Right lobe of liver (tissue), 6 donors: ENCODE measurements around the gene BCL2L1. TPM values are rescaled to one million over a fixed set of nuclear protein-coding genes. Genes with fewer than 3 reads are reported as not detected.

Experiments
- ATAC-seq, 4 donors: fragments of 200-7000 bp; cut with Tn5 transposase; one replicate each; pipeline ENCODE4 v1.9.1; 2020; ENCODE audit warnings: mild to moderate bottlenecking in 4 of 4, moderate library complexity in 4 of 4
- DNase-seq, 3 donors: peaks; one replicate each; pipeline ENCODE4 v3.0.0-alpha.2; 2020
- H3K27ac ChIP-seq, 3 donors: fragments of 200-600 bp; one replicate each; pipeline ENCODE4 v1.8.0; 2022
- H3K27me3 ChIP-seq, 2 donors: fragments of 200-600 bp; one replicate each; pipeline ENCODE4 v1.8.0; 2022
- H3K36me3 ChIP-seq, 4 donors: fragments of 200-600 bp; sonication (generic) in 1 of 4; one replicate each; pipeline versions ENCODE4 v1.5.1 to v1.8.0; 2017 to 2022; ENCODE audit warnings: control low read depth in 1 of 4
- H3K4me1 ChIP-seq, 4 donors: fragments of 200-600 bp; sonication (generic) in 1 of 4; one replicate each; pipeline versions ENCODE4 v1.5.1 to v1.8.0; 2017 to 2022; ENCODE audit warnings: control low read depth in 1 of 4
- H3K4me3 ChIP-seq, 3 donors: fragments of 200-600 bp; one replicate each; pipeline ENCODE4 v1.8.0; 2022
- H3K9me3 ChIP-seq, 4 donors: fragments of 200-600 bp; sonication (generic) in 1 of 4; one replicate each; pipeline versions ENCODE4 v1.5.1 to v1.8.0; 2017 to 2022; ENCODE audit warnings: control low read depth in 1 of 4
- POLR2A ChIP-seq: fragments of 450-650 bp; IDR thresholded peaks from one replicate; pipeline ENCODE4 v1.6.1; 2017; ENCODE audit warnings: antibody characterized with exemption, mild to moderate bottlenecking
- WGBS: methylation state at CpG from one replicate; pipeline ENCODE4 v1.1.6; 2018; ENCODE audit warnings: low coverage, low lambda C conversion rate; ENCODE audit not compliant: insufficient coverage; ENCODE audit errors: missing lambda C conversion rate; 5-methylcytosine and 5-hydroxymethylcytosine counted together
- intact Hi-C, 2 donors: fragments of 100-400 bp; cut with DNase I; formaldehyde crosslinking; loops; one replicate each; pipeline versions ENCODE4 v1.11.2 to v1.14.1; 2022
- total RNA-seq, 6 experiments: library from RNA; depleted of rRNA in 2 of 6; stranded (reverse); fragments of >200 nt in 2 of 6; fragmentation: NEBNext Ultra II Directional in 3 of 6; extraction: Animal tissue kit (Norgen Biotek cat#: 25700) in 3 of 6; gene quantifications; one replicate each; pipeline versions ENCODE4 v1.1.0 to v1.2.4, GENCODE V29; 2016 to 2023
- TF ChIP-seq, protein P1 (sequence below), 4 donors: fragments of 200-600 bp in 3 of 4; fragments of 450-650 bp in 1 of 4; IDR thresholded peaks; one replicate each; pipeline versions ENCODE4 v1.5.1 to v1.8.0; 2016 to 2022; ENCODE audit warnings: antibody characterized with exemption in 4 of 4, mild to moderate bottlenecking in 2 of 4
- donor health status: DM: no; HTN: yes; CAD: no.
- donor health status: DM: no; HTN: no; CAD: no.
- donor health status: DM: no; HTN: no; CAD: no.
- donor health status: DM: no; HTN: yes; CAD: no.
- donor health status: DM: no; HTN: yes; CAD: no.

BCL2L1 gene
- total RNA-seq, 6 experiments from 2014 or later, result 30.5 to 96.1 (median 63.4) TPM

DNA sequence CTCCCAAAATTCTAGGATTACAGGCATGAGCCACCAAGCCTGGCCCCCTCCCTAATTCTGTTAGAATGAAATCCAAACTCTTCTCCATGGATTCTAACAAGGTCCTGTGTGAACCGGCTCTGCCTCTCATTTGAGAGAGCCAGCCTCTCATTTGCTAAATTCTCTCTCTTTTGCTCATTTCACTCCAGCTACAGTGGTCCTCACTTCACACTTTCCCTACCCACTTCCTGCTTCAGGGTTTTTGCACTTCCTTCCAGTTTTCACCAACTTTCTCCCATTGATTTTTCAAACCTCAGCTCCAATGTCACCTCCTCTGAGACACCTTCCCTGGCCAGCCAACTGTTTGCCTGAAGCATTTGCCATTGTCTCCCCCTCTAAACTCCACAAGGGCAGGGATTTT, 79.8 kb downstream of the BCL2L1 start:
- 30% methylated on average over 1 of the region's 1 CpG for WGBS

DNA sequence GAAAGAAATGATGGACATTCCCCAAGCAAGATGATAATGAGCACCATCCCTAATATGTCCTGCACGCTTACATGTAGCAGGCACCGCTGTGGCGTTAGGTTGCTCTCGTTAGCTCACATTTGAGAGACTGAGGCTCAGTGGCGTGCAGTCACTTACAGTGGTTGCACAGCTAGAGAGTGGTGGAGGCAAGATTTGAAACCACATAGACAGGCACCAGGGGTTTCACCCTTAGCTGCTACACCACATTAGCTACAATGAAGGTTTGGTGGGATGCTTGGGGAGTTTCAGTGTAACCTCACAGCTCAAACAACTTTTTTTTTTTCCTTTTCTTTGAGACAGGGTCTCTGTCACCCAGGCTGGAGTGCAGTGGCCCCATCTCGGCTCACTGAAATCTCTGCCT, 81.3 kb downstream of the BCL2L1 start:
- H3K36me3 ChIP-seq, result no peaks in the 10 kb centered on the region
- WGBS, result 80% methylated on average over 2 of the region's 6 CpGs
- DNase-seq (no peak), ATAC-seq (no peak)
- TF ChIP-seq, protein P1, sequence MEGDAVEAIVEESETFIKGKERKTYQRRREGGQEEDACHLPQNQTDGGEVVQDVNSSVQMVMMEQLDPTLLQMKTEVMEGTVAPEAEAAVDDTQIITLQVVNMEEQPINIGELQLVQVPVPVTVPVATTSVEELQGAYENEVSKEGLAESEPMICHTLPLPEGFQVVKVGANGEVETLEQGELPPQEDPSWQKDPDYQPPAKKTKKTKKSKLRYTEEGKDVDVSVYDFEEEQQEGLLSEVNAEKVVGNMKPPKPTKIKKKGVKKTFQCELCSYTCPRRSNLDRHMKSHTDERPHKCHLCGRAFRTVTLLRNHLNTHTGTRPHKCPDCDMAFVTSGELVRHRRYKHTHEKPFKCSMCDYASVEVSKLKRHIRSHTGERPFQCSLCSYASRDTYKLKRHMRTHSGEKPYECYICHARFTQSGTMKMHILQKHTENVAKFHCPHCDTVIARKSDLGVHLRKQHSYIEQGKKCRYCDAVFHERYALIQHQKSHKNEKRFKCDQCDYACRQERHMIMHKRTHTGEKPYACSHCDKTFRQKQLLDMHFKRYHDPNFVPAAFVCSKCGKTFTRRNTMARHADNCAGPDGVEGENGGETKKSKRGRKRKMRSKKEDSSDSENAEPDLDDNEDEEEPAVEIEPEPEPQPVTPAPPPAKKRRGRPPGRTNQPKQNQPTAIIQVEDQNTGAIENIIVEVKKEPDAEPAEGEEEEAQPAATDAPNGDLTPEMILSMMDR (IDR thresholded peaks at IDR 0.05), result no peak
- TF ChIP-seq POLR2A, result no peak
- H3K4me3 ChIP-seq, result no peak overlapping the region
- intact Hi-C loops, result no loop called here
- H3K27me3 ChIP-seq, result no peaks in the 10 kb centered on the region
- no peaks in the 10 kb centered on the region for H3K9me3 ChIP-seq
- H3K4me1 ChIP-seq, result no peaks in the 10 kb centered on the region
- H3K27ac ChIP-seq, result no peak overlapping the region

More for the DNA sequence above, 79.8 kb downstream of the BCL2L1 start:
- Histone ChIP-seq H3K27ac (no peak overlapping the region), H3K4me1 (no peaks in the 10 kb centered on the region), H3K9me3 (no peaks in the 10 kb centered on the region), H3K36me3 (no peaks in the 10 kb centered on the region), H3K4me3 (no peak overlapping the region), H3K27me3 (no peaks in the 10 kb centered on the region)
- TF ChIP-seq POLR2A, result no peak
- TF ChIP-seq, protein P1 (IDR thresholded peaks at IDR 0.05), result no peak
- ATAC-seq (no peak), DNase-seq (no peak)
- intact Hi-C loops, result no loop called here

DNA sequence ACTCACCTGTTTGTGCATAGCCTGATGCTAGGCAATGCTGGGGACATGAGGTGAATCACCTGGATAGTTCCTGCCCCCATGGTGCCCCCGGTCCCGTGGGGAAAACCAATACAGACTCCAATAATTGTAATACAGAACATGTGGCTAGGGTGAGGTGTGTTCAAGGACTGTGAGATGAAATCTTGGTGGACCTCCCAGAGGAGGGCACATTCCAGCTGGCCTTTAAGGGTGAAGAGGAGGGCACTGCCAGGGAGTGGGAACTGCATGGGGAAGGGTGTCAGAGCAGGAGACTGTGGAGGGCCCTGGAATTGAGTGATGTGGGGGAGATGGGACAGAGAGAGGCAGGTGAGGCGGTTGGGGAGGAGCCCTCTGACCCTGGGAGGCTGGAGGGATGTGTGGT, 82.4 kb downstream of the BCL2L1 start:
- H3K4me1 ChIP-seq, result no peaks in the 10 kb centered on the region
- 30% methylated on average over 2 of the region's 3 CpGs for WGBS
- no peak for ATAC-seq
- no peak for DNase-seq
- TF ChIP-seq, protein P1 (IDR thresholded peaks at IDR 0.05), result no peak
- TF ChIP-seq POLR2A, result no peak
- intact Hi-C loops, result no loop called here
- no peak overlapping the region for H3K27ac ChIP-seq
- no peak overlapping the region for H3K4me3 ChIP-seq
- no peaks in the 10 kb centered on the region for H3K9me3 ChIP-seq
- H3K36me3 ChIP-seq, result no peaks in the 10 kb centered on the region
- H3K27me3 ChIP-seq, result no peaks in the 10 kb centered on the region

DNA sequence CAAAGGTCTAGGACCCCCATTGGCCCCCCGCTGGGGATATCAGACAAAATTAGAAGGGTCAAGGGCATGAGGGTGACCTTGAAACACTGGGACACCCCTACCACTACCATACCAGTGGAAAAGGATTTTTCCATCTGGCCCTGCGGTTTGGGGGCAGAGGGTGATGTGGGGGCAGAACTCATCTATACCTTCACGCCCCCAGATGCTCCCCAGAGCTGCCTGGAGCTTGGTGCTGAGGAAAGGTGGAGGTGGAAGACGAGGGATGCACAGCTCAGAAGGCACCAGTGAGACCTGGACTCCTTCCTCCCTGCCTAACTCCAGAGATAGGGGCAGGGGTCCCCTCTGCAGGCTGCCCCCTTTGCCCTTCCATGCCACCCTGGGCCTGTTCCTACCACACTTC, 83.9 kb downstream of the BCL2L1 start:
- H3K9me3 ChIP-seq, result no peaks in the 10 kb centered on the region
- H3K27me3 ChIP-seq, result no peaks in the 10 kb centered on the region
- H3K4me1 ChIP-seq, result no peaks in the 10 kb centered on the region
- 50% methylated on average over 2 of the region's 4 CpGs for WGBS
- intact Hi-C loops, result no loop called here
- H3K27ac ChIP-seq, result no peak overlapping the region
- no peak overlapping the region for H3K4me3 ChIP-seq
- no peak for TF ChIP-seq POLR2A
- TF ChIP-seq, protein P1 (IDR thresholded peaks at IDR 0.05), result no peak
- H3K36me3 ChIP-seq, result no peaks in the 10 kb centered on the region
- ATAC-seq (no peak), DNase-seq (no peak)

DNA sequence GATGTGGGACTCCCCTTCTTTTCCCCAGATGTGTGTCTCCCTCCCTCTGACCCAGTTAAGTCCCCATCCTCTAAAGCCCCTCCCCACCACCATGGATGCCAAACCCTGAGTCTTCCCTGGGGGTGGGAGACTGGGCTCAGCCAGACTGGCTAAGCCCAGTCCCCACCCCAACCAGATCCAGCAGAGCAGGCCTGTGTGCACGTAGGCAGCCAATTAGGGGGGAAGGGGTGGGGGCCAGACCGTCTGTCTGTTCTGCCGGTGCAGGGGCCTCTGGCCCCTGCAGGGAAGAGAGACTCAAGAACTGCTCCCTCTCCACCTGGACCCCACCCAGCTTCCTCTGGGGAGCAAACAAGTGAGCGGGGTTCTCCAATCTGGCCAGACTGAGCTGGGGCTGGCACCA, 84.4 kb downstream of the BCL2L1 start:
- no peak overlapping the region for H3K4me3 ChIP-seq
- DNase-seq (no peak), ATAC-seq (no peak)
- no peaks in the 10 kb centered on the region for H3K4me1 ChIP-seq
- no peaks in the 10 kb centered on the region for H3K36me3 ChIP-seq
- TF ChIP-seq, protein P1 (IDR thresholded peaks at IDR 0.05), result no peak
- no peak for TF ChIP-seq POLR2A
- H3K27ac ChIP-seq, result no peak overlapping the region
- no peaks in the 10 kb centered on the region for H3K9me3 ChIP-seq
- WGBS, result 80% methylated on average over 1 of the region's 4 CpGs
- H3K27me3 ChIP-seq, result no peaks in the 10 kb centered on the region
- intact Hi-C loops, result no loop called here
